NCI-H1092 (cell line): ENCODE measurements around the gene HAUS7.

ENCODE experiments used
- DNase-seq: peaks from one replicate; lab custom pipeline; 2025; lab: John Stamatoyannopoulos, UW

HAUS7 gene

DNA sequence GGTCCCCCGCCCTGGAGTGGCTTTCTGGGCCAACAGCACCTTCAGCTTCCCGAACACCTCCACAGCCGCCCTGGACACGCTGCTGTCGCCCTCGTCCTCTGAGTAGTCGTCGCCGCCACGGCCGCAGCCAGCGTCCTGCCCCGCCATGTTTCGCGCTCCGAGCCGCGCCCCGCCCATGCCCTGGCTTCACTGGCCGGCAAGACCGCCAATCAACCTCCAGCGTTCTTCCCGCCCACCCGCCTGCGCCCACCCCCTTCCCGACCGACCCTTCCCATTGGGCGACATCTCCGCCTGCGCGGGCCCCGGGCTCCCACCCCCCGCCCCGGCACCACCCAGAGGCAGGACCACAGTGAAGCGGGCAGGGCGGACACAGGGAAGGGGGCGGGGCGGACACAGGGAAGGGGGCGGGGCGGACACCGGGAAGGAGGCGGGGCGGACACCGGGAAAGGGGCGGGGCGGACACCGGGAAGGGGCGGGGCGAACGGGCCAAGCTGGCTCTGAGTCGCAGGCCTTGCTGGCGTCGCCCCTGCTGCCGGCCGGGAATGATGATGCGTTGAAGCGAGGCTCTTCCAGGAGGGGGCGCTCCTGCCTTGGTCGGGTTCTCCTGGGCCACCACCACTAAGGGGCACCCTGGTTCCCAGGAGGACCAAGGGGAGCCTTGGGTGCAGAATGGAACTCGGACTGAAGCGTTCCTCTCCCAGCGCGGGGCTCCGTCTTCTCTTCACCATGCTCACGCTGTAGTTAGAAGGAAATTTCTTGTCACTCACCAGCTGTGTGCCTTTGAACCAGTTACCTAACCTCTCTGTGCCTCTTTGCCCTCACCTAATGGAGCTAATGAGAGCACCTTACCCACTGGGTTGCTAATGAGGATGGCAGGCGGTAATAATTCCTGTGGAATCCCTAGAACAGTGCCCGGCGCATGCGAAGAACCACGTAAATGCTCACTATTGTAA, at the start of gene HAUS7:
HAUS7 (minus strand) TSS at position 166 of the 953 bp plus-strand sequence; CDS start at position 147, 19 bp downstream.
- DNase-seq, result peak; percentile 92

DNA sequence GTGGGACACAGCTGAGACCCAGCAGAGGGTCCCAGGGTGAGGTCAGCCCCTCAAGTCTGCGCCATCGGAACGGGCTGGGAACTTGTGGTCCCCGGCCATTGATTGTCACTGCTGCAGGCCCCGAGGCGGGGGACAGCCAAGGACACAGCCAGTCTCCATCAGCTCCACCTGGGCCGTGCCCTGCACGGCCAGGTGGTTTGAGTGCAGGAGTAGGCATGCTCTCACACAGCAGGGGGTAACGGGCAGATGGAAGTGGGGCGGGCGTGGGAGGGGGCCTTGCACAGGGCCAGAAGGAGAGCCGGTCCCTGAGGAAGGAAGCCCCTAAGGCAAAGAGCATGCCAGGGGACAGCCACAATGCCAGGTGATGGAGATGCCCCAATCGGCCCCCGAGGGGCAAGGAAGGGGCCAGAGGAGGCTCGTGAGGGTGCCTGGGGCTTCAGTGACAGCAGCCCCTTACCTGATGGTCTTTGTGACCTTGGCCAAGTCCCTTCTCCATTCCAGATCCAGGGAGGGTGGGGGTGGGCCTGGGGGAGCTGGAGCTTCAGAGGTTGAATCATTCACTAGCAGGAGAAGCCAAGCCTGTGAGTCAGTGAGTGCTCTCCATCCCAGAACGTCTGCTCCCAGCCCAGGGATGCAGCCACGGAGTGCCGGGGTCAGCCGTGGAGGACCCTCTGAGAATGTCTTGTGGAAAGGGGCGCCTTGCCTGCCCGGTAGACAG, 49.4 kb upstream of the HAUS7 start:
- DNase-seq, result no peak

DNA sequence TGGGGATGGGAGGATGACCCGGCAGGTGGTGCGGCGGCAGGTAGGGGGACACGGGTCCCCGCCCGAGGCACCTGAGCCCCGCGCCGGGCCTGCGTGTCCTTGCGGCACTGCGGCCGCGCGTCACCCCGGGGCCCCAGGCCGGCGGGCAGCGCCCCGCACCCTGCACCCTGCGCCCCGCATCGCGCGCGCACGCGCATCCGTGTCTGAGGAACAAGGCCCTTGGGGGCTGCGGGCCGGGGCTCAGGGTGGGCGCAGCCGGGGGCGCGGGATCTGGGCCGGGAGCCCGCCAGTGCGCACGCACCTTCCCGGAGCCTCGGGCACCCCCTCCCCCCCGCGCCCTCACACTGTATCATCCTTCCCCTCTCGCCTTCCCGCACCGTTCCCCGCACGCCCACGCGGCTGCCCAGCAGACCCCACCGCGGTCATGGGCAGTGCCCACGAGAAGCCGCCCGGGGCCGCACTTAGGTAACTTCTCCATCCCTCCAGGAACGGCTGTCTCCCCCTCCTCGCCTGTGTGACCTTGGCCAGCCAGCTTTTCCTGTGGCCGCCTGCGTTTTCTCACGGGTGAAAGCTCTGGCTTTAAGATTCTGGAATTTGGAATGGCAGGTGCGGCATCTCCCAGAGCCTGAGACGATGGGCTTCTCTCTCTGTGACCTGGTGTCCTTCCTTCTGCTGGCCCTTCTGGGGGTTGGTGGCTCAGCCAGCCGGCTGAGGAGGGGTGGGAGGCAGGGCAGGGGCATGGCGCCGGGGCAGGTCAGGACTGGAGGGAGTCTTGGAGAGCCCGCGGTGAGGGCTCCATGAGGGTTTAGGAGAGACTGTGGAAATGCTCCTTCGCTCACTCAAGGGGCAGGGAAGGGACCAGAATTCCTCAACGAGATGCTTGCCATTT, 47.8 kb upstream of the HAUS7 start:
- no peak for DNase-seq

DNA sequence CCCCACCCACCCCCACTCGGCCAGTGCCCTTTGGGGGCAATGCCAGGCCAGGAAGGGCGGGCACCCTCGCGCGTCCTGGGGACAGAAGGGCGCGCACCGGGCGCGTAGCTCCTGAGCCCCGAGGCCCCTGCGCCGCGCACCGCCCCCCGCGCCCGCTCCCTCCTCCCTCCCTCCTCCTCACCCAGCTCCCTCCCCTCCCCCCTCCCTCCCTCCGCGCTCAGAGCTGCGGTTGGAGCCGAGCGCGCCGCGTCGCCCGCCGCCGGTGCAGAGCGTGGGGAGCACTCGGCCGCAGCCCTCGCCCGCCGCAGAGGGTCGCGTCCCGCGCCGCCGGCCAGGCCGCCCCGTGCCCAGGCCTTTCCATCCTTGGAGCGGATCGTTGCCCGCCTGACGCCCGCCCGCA, 47.0 kb upstream of the HAUS7 start, which contains the start of gene ATP2B3:
ATP2B3 (plus strand) TSS at position 220 of the 400 bp plus-strand sequence. CDS start 18,606 bp downstream, outside the sequence.
- DNase-seq, result peak; percentile 47

DNA sequence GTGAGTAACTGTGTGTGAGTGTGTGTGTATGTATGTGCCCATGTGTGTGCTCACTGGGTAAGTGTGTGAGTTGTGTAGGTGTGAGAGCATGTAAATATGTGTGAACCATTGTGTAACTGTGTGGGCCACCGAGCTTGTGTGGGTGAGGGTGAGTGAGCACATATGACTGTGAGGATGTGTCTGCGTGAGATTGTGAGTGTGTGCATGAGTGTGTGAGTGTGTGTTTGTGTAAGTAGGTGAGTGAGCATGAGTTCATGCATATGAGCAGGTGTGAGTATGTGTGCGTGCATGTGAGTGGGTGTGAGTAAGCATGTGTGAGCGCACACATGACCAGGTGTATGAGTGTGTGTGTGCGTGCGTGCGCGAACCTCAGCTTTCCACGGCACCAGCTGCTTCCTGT, 45.7 kb upstream of the HAUS7 start:
- no peak for DNase-seq

DNA sequence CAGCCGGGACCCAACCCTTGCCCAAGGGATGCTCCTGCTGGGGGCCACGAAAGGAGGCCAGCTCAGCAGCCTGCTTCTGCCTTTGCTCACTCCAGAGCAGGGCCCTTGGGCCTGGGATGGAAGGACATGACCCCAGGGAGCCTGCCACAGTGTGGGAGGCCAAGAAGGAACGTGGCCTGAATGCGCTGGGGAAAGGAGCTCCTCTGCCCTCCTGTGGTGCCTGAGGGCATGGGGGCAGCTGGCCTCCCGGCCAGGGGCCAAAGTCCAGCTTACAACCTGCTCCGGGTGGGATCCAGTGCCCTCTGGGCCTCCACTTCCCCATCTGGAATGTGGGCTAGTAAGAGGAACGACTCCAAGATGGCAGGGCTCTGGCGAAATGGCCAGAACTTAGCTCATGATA, 45.1 kb upstream of the HAUS7 start:
- no peak for DNase-seq

DNA sequence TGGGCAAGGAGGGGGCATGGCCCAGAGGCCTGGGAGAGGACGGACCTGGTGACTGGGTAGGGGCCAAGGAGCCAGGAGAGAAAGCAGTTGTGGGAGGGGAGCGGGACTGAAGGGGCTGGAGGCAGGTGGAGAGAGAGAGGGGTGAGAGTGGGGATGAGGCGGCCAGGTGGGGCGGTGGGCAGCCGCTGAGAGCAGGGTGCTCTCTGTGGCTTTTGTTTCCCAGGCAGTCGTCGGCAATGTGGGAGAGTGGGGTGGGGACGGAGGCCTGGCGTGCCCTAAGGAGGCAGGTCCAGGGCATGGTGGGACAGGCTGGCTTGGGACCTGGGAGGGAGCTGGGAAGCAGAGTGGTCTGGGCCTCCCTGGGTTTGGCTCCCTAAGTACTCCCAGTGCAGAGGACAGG, 43.9 kb upstream of the HAUS7 start:
- no peak for DNase-seq

DNA sequence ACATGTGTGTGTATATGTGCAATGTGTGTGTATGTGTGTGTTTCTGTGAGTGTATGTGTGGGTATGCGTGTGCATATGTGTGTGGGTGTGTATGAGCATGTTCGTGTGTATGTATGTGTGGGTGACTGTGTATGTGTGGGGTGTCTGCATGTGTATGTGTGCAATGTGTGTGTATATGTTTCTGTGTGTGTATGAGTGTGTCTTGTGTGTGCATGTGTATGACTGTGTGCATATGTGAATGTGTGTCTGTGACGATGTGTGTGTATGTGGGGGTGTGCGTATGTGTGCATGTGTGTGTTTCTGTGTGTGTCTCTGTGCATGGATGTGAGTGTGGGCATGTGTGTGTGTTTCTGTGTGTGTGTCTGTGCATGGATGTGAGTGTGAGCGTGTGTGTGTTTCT, 42.9 kb upstream of the HAUS7 start:
- no peak for DNase-seq

DNA sequence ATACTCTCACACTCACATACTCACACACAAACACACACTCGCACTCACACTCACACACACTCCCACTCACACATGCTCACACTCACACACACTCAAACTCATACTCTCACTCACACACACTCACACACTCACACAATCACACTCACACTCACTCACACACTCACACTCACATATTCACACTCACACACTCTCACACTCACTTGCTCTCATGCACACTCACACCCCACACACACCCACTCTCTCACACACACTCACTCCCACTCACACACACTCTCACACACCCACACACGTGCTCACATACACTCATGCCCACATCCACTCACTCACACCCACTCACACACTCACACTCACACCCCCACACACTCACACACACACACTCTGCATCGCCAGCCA, 42.1 kb upstream of the HAUS7 start:
- DNase-seq, result no peak

DNA sequence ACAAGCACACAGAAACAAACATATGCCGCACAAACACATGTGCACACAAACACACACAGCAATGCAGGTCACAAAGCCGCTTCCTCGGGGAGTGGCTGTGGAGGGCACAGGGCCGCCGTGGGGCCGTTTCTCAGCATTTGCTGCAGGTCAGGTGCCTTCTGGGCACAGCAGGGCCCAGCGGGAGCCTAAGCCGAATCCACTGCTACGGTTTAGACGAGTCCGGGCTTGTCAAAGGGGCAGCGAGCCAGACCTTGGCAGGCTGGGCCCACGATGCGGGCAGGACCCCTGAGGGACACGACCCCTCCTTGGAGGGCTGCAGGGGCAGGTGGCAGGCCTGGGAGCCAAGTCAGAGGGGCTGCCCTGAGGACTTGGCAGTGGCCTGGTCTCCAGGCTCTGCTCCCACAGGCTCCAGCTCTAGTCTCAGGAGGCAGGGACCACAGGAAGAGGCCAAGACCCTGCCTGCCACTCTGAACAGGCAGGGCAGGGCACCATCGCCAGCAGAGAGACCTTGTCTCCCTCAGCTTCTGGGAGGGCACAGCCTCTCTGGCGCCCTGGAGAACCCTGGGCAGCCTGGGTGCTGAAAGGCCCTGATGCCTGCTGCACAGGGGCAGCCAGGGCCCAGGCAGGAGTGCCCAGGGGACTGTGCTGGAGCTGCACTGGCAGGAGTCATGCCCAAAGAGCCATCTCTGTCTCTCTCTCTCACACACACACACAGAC, 41.6 kb upstream of the HAUS7 start:
- DNase-seq, result no peak

DNA sequence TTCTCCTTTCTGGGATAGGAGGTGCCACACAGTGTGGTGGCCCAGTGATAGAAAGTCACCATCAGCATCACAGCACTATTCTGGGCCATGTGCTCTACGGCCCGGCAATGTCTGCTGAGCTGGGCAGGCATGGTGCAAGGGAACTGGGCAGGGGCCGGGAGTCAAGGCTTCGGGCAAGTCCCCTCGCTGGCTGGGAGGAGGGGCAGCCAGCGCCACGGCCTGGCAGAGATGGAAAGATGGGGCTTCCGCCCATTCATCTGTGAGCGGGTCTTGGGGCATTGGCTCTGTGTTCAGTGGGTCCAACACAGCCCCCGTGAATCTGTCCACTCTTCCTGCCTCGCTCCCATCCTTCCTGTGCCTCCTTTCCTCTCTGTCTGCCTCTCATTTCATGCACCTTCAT, 40.0 kb upstream of the HAUS7 start:
- DNase-seq, result no peak

DNA sequence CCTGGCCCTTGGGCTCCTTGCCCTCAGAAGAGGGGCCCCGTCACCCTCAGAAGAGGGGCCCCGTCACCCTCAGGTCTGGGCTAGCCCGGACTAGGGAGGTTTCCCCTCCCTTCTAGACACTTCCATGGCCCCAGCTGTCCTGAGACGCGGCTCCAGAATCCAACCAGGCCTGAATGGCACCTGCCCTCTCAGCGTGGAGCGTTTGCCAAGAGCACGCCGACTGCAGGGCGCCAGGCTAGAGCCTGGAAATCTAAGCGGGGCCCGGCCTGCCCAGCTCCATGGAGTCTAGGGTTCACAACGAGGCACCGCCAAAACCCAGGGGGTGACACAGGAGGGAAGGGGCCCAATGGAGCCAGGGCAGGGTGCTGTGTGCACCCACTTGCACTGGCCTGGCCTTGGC, 39.2 kb upstream of the HAUS7 start:
- DNase-seq, result no peak

DNA sequence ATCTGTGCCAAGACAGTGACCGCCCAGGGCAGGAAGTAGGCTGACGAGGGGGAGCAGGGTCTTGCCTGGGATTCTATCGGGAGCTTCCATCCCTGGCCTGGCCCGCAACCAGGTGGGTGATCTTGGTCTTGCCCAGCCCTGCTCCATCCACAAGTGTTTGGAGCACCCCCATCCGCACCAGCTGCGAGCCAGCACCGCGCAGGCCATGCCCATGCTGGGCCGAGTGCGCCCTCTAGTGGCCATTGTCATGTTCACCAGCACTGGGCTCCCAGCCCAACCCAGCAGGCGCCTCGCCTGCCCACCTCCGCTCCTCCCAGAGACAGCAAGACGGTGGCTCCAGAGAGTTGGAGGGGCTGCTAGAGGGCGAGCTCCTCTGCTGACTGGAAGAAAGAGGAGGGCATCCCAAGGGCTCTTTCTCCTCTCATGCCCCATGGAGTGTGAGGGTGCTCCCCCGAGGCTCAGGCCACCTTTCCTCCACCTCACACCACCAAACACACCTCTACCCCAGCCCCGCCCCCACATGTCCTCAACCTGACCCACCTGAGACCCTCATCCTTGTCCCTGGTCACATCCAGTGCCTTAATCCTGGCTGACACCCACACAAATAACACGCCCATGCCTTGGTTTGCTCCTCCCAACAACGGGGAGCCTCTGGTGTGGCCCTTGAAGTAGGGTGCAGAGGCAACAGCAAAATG, 37.3 kb upstream of the HAUS7 start:
- peak; percentile 65 for DNase-seq

DNA sequence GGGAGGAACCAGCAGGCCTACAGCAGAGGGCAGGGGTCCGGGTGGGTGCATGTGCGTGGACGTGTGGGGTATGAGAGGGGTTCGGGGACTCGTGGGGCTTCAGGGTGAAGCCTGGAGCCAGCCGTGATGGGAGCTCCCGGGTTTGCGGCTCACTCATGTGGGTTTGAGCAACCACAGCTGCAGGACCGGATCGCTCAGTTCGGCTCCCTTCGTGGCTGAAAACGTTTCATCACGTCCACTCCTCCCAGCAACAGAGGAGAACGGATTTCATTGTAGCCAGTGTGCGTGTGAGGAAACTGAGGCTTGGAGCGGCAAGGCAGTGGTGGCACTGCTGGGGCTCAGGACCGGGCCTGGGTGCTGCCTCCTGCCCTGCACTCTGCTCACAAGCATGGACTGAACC, 35.0 kb upstream of the HAUS7 start:
- DNase-seq, result no peak

DNA sequence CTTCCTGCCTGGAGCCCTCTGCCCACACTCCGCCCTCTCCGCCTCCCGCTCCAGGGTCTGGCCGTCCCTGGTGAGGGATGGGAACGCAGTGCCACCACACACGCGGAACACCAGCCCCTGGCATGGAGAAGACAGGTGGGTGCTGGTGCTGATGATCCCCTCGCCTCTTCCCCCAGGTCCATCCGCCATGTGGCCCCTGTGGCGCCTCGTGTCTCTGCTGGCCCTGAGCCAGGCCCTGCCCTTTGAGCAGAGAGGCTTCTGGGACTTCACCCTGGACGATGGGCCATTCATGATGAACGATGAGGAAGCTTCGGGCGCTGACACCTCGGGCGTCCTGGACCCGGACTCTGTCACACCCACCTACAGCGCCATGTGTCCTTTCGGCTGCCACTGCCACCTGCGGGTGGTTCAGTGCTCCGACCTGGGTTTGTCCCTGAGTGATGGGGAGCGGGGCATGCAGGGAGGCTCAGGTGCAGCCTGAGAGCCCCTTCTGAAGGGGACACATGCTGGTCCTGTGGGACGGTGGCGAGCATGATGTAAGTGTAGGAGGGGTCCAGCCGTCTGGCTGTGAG, 34.2 kb upstream of the HAUS7 start:
- DNase-seq, result no peak

DNA sequence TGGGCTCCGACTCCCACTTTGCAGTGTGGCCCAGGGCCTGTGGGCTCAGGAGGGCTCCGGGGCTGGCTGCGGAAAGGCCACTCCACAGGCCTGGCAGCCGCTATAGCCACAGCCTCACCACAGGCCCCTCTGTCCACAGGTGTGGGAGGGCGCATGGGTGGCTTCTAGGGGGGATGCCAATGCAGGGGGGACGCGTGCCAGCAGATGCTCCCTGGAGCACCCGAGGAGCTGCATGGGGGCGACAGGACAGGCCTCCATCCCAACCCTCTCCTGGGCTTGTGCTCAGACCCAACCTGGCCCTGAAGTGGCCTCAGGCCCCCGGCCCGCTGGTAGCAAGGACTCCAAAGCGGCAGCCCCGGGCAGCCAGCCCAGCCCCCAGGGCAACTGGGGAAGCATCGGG, 32.4 kb upstream of the HAUS7 start:
- DNase-seq, result no peak

DNA sequence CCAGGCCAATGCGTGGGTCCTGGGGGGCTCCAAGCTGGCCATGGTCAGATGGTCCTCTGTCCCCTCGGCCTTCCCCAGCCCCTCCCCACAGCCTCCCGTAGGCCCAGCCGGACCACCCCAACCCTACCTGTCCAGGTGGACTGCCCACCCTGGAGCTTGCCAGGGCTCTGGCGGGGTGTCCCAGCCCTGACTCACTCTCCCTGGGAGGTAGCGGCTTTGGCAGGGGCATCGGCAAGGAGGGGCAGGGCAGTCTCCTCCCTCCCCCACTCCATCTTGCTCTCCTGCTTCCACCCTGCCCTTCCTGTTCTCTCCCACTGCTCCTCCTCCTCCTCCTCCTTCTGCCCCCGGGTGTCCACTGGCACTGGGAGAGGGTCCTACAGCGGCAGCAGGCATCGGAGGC, 31.8 kb upstream of the HAUS7 start:
- DNase-seq, result no peak

DNA sequence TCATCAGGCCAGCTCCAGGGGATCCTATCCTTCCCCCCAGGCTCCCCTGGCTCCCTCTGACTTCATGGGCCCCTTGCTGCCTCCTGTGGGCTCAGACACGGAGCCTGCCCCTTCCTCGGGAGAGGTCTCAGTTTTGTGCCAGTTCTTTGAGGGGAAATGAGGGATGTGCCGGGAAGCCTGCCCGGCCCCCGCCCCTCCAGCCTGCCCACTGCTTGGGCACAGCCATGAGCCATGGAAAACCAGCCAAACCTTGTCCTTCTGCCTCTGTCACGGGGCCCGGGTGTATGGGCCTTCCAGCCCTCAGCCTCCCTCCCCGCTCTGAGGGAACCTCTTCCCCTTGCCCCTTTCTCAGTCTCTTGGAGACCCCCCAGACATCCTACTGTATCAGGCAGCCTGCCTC, 31.2 kb upstream of the HAUS7 start:
- no peak for DNase-seq

DNA sequence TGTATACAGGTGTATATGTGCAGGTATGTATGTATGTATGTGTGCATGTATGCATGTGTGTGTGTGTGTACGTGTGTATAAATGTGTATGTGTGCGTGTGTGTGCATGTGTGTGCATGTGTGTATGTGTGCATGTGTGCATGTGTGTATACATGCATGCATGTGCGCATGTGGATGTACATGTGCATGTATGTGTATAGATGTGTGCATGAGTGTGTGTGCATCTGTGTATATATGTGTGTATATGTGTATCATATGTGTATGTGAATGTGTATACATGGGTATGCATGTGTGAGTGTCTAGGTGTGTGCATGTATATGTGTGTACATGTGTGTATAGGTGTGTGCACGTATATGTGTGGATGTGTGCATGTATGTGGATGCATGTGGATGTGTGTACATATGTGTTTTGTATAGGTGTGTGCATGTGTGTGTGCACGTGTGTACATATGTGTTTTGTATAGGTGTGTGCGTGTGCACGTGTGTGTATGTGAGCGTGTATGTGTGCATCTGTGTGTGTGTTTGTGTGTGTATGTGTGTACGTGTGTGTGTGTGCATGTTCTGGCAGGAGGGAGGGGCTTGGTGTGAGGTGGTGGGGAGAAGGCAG, 30.4 kb upstream of the HAUS7 start:
- no peak for DNase-seq

DNA sequence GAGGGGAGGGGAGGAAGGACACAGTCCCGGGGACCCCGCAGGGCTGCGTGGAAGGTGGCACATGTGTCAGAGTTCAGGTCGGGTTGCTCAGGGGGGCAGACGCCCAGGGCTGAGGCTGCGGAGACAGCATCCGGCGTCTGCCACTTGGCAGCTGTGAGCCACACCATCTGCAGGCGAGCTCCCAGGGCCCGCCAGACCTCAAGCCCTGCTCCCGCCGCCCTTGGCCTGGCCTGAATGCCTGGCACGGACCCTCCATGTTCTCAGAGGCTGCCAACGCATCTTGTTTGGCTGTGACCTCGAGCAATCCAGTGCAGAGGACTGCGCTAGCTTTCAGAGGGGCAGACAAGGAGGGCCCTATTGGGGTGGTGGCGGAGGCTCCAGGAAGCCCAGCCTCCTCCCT, 29.5 kb upstream of the HAUS7 start:
- DNase-seq, result peak; percentile 9
